ENCODE results near the gene PAOX.
"Not testable (repeated sequence)": the region's sequence is repeated elsewhere in the genome, so short reads cannot be mapped to it uniquely, and the experiment has no call there.

The PAOX gene

DNA sequence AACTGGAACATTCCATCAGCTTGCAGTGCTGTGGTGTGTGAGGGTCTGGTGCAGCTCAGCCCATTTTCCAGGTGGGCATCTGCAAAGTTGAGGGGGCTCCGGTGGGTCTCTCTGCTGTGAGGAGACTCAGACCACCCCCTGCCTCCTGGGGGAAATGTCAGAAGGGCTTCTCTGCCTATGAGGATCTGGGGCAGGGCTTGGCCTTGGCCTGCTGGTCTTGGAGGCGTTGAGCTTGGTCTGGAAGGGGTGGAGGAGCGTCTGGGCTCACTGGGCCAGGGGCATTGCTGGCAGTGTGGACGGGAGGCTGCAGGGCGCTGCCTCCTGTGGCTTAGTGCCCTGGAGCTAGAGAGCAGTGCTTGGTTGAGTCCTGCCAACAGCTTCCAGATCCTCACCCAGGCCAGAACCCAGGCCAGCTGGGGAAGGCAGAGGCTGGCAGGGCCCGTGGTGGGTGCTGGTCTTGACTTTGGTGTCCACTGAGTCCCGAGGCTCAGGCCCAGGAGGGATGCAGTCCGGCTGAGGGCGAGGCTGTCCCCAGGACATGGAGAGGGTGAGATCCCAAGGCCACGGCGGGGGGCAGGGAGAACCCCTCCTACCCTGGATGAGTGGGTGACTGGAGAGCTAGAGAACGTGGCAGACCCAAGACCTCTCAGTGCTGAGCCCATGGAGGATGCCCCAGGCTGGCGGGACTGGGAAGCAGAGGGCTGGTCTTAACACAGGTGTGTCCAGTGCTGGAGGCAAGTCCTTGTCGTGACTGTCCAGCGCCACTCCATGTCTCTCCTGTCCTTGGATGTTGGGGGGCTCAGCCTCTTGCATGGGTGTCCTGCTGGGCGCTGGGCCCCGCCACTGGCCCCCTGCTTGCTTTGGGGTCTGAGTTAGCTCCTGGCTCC, 42.5 kb downstream of the PAOX start:
- H4K20me1 ChIP-seq (ENCODE audit: low read depth, low read length) = no peaks in the 10 kb centered on the region
- H3K27ac ChIP-seq (ENCODE audit: low read depth, low read length) = no peak overlapping the region
- no peaks in the 10 kb centered on the region for H3K27me3 ChIP-seq (ENCODE audit: low read length)
- no peaks in the 10 kb centered on the region for H3F3A ChIP-seq (ENCODE audit: insufficient read depth)
- no peaks in the 10 kb centered on the region for H3K36me3 ChIP-seq (ENCODE audit: low read length)
- H3K9me3 ChIP-seq (ENCODE audit: insufficient read depth, low read length) = no peaks in the 10 kb centered on the region
- H3K79me2 ChIP-seq (ENCODE audit: insufficient read depth, low read length) = no peaks in the 10 kb centered on the region
- no peak overlapping the region for H3K4me3 ChIP-seq (ENCODE audit: insufficient read depth, low read length, poor library complexity, severe bottlenecking)
- TF ChIP-seq, protein P1, sequence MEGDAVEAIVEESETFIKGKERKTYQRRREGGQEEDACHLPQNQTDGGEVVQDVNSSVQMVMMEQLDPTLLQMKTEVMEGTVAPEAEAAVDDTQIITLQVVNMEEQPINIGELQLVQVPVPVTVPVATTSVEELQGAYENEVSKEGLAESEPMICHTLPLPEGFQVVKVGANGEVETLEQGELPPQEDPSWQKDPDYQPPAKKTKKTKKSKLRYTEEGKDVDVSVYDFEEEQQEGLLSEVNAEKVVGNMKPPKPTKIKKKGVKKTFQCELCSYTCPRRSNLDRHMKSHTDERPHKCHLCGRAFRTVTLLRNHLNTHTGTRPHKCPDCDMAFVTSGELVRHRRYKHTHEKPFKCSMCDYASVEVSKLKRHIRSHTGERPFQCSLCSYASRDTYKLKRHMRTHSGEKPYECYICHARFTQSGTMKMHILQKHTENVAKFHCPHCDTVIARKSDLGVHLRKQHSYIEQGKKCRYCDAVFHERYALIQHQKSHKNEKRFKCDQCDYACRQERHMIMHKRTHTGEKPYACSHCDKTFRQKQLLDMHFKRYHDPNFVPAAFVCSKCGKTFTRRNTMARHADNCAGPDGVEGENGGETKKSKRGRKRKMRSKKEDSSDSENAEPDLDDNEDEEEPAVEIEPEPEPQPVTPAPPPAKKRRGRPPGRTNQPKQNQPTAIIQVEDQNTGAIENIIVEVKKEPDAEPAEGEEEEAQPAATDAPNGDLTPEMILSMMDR (IDR thresholded peaks at IDR 0.05; ENCODE audit: insufficient read depth, low read length, poor library complexity, severe bottlenecking) = no peak
- TF ChIP-seq EZH2phosphoT487 (conservative IDR thresholded peaks at IDR 0.05; ENCODE audit: low read length) = no peak
- H3K9ac ChIP-seq (ENCODE audit: low read length) = no peak overlapping the region
- no peaks in the 10 kb centered on the region for H3K9me2 ChIP-seq (replicated peaks; ENCODE audit: insufficient read depth, low read length)
- H3K4me2 ChIP-seq (ENCODE audit: low read depth, low read length, poor library complexity, severe bottlenecking) = no peak overlapping the region
- no peak overlapping the region for H2AFZ ChIP-seq (ENCODE audit: low read depth, low read length, severe bottlenecking)

DNA sequence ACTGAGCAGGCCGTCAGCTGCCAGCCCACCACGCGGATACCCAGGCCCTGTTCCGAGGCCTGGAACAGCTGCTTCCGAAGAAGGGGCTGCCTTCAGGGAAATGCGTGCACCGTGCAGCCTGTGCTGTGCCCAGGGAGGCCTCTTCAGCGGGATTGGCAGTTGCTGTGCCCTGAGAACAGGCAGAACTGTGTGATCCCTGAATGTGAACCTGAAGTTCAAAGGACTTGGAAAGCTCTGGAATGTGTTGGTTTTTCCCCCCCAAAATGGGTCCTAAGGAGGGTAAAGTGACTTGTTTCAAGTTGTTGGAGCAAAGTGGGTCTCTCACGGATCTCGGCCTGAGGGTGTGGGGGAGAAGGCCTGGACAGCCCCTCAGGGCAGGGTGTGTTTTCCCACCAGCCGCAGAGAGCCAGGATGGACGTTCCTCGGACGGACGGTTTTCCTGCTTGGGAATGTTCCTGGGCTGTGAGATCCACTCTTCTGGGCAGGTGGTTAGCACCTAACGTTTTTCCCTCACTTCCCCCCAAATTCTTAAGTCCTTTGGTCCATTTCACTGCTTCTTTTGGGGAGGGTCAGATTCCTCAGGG, 43.3 kb downstream of the PAOX start:
- Histone ChIP-seq H3K27me3 (ENCODE audit: low read length) (no peaks in the 10 kb centered on the region), H4K20me1 (ENCODE audit: low read depth, low read length) (no peaks in the 10 kb centered on the region), H3F3A (ENCODE audit: insufficient read depth) (no peaks in the 10 kb centered on the region), H2AFZ (ENCODE audit: low read depth, low read length, severe bottlenecking) (no peak overlapping the region), H3K9me3 (ENCODE audit: insufficient read depth, low read length) (no peaks in the 10 kb centered on the region), H3K27ac (ENCODE audit: low read depth, low read length) (no peak overlapping the region), H3K9ac (ENCODE audit: low read length) (no peak overlapping the region), H3K4me2 (ENCODE audit: low read depth, low read length, poor library complexity, severe bottlenecking) (no peak overlapping the region), H3K4me3 (ENCODE audit: insufficient read depth, low read length, poor library complexity, severe bottlenecking) (no peak overlapping the region), H3K36me3 (ENCODE audit: low read length) (no peaks in the 10 kb centered on the region), H3K9me2 (replicated peaks; ENCODE audit: insufficient read depth, low read length) (no peaks in the 10 kb centered on the region), H3K79me2 (ENCODE audit: insufficient read depth, low read length) (no peaks in the 10 kb centered on the region)
- TF ChIP-seq, protein P1 (IDR thresholded peaks at IDR 0.05; ENCODE audit: insufficient read depth, low read length, poor library complexity, severe bottlenecking) = no peak
- TF ChIP-seq EZH2phosphoT487 (conservative IDR thresholded peaks at IDR 0.05; ENCODE audit: low read length) = no peak

DNA sequence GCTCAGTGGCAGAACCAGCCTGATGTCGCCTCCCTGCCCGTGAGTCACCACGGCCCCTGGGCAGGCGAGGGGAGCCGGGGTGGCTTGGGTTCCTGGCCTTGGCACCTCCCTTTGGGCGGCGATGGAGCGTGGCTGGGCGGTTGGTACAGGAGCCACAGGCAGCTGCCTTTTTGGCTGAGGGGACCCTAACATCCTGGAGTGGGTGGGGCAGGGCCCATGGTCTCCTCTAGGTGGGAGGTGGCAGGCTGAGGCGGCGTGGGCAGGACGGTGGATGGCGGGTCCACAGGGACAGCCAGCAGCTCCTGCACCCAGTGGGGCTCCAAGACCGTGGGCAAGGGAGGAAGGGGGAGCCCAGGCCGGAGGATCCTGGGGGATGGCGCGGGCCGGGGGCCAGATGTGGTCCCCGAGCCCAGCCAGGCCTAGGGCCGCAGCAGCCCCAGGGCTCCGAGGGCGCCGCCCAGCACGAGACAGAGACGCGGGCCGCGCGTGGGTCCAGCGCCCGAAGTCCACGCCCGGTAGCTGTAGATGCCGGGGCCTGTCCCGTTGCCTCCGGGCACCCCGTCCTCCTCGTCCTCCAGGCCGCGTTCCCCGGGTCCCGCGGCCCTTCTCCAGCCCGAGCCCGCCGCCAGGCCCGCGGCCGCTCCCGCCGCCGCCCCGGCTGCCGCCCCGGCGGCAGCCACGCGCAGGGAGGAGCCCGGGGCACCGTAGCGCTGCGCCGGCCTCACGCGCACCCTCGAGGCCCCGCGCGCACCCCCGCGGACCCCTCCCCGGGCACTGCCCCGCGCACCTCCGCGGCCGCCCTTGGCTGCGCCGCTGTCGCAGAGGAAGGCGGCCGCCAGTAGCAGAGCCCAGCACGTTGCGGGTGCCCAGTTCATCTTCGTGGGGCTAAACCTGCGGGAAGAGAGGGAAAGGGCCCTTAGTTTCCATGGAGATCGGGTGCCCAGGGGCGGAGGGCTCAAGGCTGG, 44.0 kb downstream of the PAOX start:
- Histone ChIP-seq H2AFZ (ENCODE audit: low read depth, low read length, severe bottlenecking) (no peak overlapping the region), H3K79me2 (ENCODE audit: insufficient read depth, low read length) (no peaks in the 10 kb centered on the region), H3K27ac (ENCODE audit: low read depth, low read length) (no peak overlapping the region), H3K9me2 (replicated peaks; ENCODE audit: insufficient read depth, low read length) (no peaks in the 10 kb centered on the region), H3K4me3 (ENCODE audit: insufficient read depth, low read length, poor library complexity, severe bottlenecking) (no peak overlapping the region), H4K20me1 (ENCODE audit: low read depth, low read length) (no peaks in the 10 kb centered on the region), H3K9ac (ENCODE audit: low read length) (no peak overlapping the region), H3K4me2 (ENCODE audit: low read depth, low read length, poor library complexity, severe bottlenecking) (no peak overlapping the region), H3K36me3 (ENCODE audit: low read length) (no peaks in the 10 kb centered on the region), H3K9me3 (ENCODE audit: insufficient read depth, low read length) (no peaks in the 10 kb centered on the region), H3F3A (ENCODE audit: insufficient read depth) (no peaks in the 10 kb centered on the region), H3K27me3 (ENCODE audit: low read length) (no peaks in the 10 kb centered on the region)
- TF ChIP-seq, protein P1 (IDR thresholded peaks at IDR 0.05; ENCODE audit: insufficient read depth, low read length, poor library complexity, severe bottlenecking) = no peak
- no peak for TF ChIP-seq EZH2phosphoT487 (conservative IDR thresholded peaks at IDR 0.05; ENCODE audit: low read length)

DNA sequence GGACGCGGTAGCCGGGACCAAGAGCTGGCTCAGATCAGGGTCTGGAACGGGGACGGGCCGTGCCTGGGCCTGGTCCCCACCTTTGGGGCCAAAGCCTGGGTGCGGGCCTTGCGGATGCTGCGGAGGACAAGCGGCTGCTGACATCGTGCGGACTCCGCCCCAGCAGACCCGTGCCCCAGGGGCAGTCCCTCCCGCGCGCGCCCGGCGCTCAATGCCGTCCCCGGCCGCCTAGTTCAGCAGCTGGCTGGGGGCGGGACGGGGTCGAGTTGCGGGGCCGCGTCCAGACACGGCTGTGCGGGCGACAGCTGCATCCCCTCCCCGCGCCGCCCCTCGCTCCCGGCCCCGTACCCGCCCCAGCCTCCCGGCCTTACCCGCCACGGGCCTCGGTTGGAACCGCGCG, 45.0 kb downstream of the PAOX start:
- not testable (repeated sequence) for H3K9ac ChIP-seq (ENCODE audit: low read length); H3K27me3 ChIP-seq (ENCODE audit: low read length); H3K4me3 ChIP-seq (ENCODE audit: insufficient read depth, low read length, poor library complexity, severe bottlenecking); H3K9me2 ChIP-seq (replicated peaks; ENCODE audit: insufficient read depth, low read length); H4K20me1 ChIP-seq (ENCODE audit: low read depth, low read length); H3F3A ChIP-seq (ENCODE audit: insufficient read depth); H3K4me2 ChIP-seq (ENCODE audit: low read depth, low read length, poor library complexity, severe bottlenecking); H3K9me3 ChIP-seq (ENCODE audit: insufficient read depth, low read length); H3K36me3 ChIP-seq (ENCODE audit: low read length); H3K27ac ChIP-seq (ENCODE audit: low read depth, low read length); H3K79me2 ChIP-seq (ENCODE audit: insufficient read depth, low read length); H2AFZ ChIP-seq (ENCODE audit: low read depth, low read length, severe bottlenecking)

DNA sequence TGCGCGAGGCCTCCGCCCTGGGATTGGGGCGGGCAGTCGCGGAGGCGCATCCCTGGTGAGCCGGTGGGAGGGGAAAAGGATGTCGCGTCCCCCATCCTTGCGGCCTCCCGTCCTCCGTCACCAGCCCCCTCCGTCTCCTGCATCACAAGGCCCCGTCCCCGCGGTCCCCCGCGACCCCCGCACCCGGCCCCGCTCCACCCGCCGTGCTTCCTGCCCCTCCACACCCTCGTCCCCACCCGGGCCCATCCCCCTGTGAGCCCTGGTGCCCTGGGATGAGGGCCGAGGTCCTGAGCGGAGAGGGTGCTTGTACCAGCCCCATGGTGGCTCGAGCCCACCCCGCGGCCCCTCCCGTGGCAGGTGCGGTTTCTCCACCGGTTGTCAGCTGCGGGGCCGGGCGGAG, 45.5 kb downstream of the PAOX start, which contains the start of gene SPRN:
SPRN (minus strand) TSS at position 25 of the 400 bp plus-strand sequence. CDS start 944 bp downstream, outside the sequence.
- H3K79me2 ChIP-seq (ENCODE audit: insufficient read depth, low read length); H3K4me2 ChIP-seq (ENCODE audit: low read depth, low read length, poor library complexity, severe bottlenecking); H4K20me1 ChIP-seq (ENCODE audit: low read depth, low read length); H3K9me3 ChIP-seq (ENCODE audit: insufficient read depth, low read length); H3K27ac ChIP-seq (ENCODE audit: low read depth, low read length); H3K27me3 ChIP-seq (ENCODE audit: low read length); H3K4me3 ChIP-seq (ENCODE audit: insufficient read depth, low read length, poor library complexity, severe bottlenecking); H3K9ac ChIP-seq (ENCODE audit: low read length); H3F3A ChIP-seq (ENCODE audit: insufficient read depth); H3K9me2 ChIP-seq (replicated peaks; ENCODE audit: insufficient read depth, low read length); H2AFZ ChIP-seq (ENCODE audit: low read depth, low read length, severe bottlenecking); H3K36me3 ChIP-seq (ENCODE audit: low read length): not testable (repeated sequence)
